ENCODE results near the gene CCDC14. TPM values are rescaled to one million over a fixed set of nuclear protein-coding genes. Genes with fewer than 3 reads are reported as not detected.

CCDC14 gene
- total RNA-seq, 3 donors from 2014 or later (not counting 1 experiment from before 2014, with no cell fraction given): 34.7 to 38.5 (median 37.8) TPM

DNA sequence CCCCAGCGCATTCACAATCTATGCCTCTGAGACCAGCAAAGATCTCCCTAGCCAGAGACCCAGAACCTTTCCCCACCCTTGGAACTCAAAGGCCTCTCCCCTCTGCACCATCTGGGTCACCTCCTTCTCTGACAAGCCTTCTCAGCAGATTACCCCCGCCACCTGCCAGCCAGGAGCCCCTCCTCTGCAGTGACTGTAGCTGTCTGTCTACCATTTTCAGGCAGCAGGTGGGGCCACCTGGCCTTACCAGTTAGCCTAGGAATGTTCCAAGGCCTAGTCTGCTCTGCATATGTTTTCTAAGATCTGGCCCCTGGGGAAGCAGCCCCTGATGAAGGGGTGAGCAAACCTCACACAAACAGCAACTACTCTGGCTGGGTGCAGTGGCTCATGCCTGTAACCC, 79.3 kb downstream of the CCDC14 start:
- H3K9me3 ChIP-seq (ENCODE audit: control insufficient read depth, insufficient read depth, low read length): no peaks in the 10 kb centered on the region
- peaks cover 8% of the 10 kb centered on the region for H3K27me3 ChIP-seq (ENCODE audit: control insufficient read depth, insufficient read depth, low read length)
- WGBS (ENCODE audit: insufficient coverage): 86% methylated on average over 2 of the region's 2 CpGs
- no peak for TF ChIP-seq CTCF (IDR thresholded peaks at IDR 0.05)
- no peaks in the 10 kb centered on the region for H3K9me3 Mint-ChIP-seq
- peaks cover 0 to 7% of the 10 kb centered on the region in 2 donors for H3K4me1 Mint-ChIP-seq
- no peak overlapping the region for H3K27ac ChIP-seq (ENCODE audit: low read length)
- H3K27ac Mint-ChIP-seq: no peak overlapping the region
- H3K4me3 Mint-ChIP-seq: no peak overlapping the region
- peaks cover 11% of the 10 kb centered on the region for H3K4me1 ChIP-seq (ENCODE audit: control insufficient read depth, insufficient read depth, low read length)
- no peaks in the 10 kb centered on the region for H3K36me3 Mint-ChIP-seq
- H3K36me3 ChIP-seq (ENCODE audit: control insufficient read depth, insufficient read depth, low read length): no peaks in the 10 kb centered on the region
- intact Hi-C loops (cut with micrococcal nuclease): no loop called here
- no peak for DNase-seq
- no peak for ATAC-seq
- peaks cover 40 to 44% of the 10 kb centered on the region in 2 donors for H3K27me3 Mint-ChIP-seq (ENCODE audit: low read depth in 2 of 2)
- H3K4me3 ChIP-seq (ENCODE audit: low read length): no peak overlapping the region

DNA sequence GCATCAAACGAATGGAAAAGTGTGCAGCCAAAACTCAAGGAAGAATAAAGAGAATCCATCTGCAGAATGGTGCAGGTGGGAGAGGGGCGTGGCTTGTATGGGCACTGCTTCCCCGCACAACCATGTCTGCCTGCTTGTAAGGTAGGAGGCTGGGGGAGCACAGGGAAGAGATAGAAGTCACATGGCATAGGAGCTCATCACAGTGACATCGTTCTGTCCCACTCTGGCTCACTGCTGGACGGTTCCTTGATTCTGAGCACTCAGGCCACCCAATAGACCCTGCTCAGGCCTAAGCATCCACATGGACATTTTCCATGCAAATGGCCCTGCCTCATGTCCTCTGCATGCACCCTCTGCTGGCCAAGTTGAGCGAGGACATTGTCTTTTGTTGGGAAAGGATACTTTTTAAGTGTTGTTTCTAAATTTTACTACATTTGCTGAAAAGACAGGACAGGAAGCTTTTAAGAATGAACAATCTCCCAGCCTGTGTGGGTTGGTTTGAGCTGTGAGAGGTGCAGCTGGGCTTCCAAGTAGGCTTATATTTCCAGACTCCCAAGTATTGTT, 79.9 kb downstream of the CCDC14 start:
- Mint-ChIP-seq H3K9me3 (no peaks in the 10 kb centered on the region), H3K36me3 (no peaks in the 10 kb centered on the region), H3K27me3 (ENCODE audit: low read depth in 2 of 2) (peaks cover 36 to 40% of the 10 kb centered on the region in 2 donors), H3K4me1 (peaks cover 0 to 7% of the 10 kb centered on the region in 2 donors), H3K27ac (no peak overlapping the region), H3K4me3 (no peak overlapping the region)
- Histone ChIP-seq H3K27me3 (ENCODE audit: control insufficient read depth, insufficient read depth, low read length) (peaks cover 8% of the 10 kb centered on the region), H3K9me3 (ENCODE audit: control insufficient read depth, insufficient read depth, low read length) (no peaks in the 10 kb centered on the region), H3K36me3 (ENCODE audit: control insufficient read depth, insufficient read depth, low read length) (no peaks in the 10 kb centered on the region), H3K27ac (ENCODE audit: low read length) (no peak overlapping the region), H3K4me1 (ENCODE audit: control insufficient read depth, insufficient read depth, low read length) (peaks cover 11% of the 10 kb centered on the region), H3K4me3 (ENCODE audit: low read length) (no peak overlapping the region)
- intact Hi-C loops (cut with micrococcal nuclease): no loop called here
- no peak for DNase-seq
- 79% methylated on average over 6 of the region's 6 CpGs for WGBS (ENCODE audit: insufficient coverage)
- no peak for ATAC-seq
- no peak for TF ChIP-seq CTCF (IDR thresholded peaks at IDR 0.05)

DNA sequence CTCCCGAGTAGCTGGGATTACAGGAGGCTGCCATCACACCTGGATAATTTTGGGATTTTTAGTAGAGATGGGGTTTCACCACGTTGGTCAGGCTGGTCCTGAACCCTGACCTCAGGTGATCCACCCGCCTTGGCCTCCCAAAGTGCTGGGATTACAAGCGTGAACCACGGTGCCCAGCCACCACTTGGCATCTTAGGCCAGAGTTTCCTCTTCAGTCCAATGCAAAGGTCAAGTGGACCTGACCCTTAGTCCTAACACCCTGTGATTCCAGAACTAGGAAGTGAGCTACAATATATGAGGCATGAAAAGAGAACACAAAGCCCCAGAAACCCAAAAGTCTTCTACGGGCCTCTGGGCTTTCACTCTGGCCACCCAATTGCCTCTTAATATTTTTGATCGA, 82.2 kb downstream of the CCDC14 start:
- Mint-ChIP-seq H3K27me3 (ENCODE audit: low read depth in 2 of 2) (peaks cover 28 to 42% of the 10 kb centered on the region in 2 donors), H3K4me3 (no peak overlapping the region), H3K9me3 (no peaks in the 10 kb centered on the region), H3K36me3 (no peaks in the 10 kb centered on the region), H3K4me1 (peaks cover 0 to 6% of the 10 kb centered on the region in 2 donors), H3K27ac (no peak overlapping the region)
- Histone ChIP-seq H3K4me3 (ENCODE audit: low read length) (no peak overlapping the region), H3K9me3 (ENCODE audit: control insufficient read depth, insufficient read depth, low read length) (no peaks in the 10 kb centered on the region), H3K36me3 (ENCODE audit: control insufficient read depth, insufficient read depth, low read length) (no peaks in the 10 kb centered on the region), H3K27ac (ENCODE audit: low read length) (no peak overlapping the region), H3K27me3 (ENCODE audit: control insufficient read depth, insufficient read depth, low read length) (peaks cover 7% of the 10 kb centered on the region), H3K4me1 (ENCODE audit: control insufficient read depth, insufficient read depth, low read length) (peaks cover 10% of the 10 kb centered on the region)
- no peak for ATAC-seq
- no peak for TF ChIP-seq CTCF (IDR thresholded peaks at IDR 0.05)
- intact Hi-C loops (cut with micrococcal nuclease): no loop called here
- 93% methylated on average over 7 of the region's 7 CpGs for WGBS (ENCODE audit: insufficient coverage)
- DNase-seq: no peak

GRCh38 chr3:123877965-123878364, 83.1 kb downstream of the CCDC14 start:
- Histone ChIP-seq H3K27me3 (ENCODE audit: control insufficient read depth, insufficient read depth, low read length) (no peaks in the 10 kb centered on the region), H3K36me3 (ENCODE audit: control insufficient read depth, insufficient read depth, low read length) (no peaks in the 10 kb centered on the region), H3K4me3 (ENCODE audit: low read length) (no peak overlapping the region), H3K27ac (ENCODE audit: low read length) (no peak overlapping the region), H3K9me3 (ENCODE audit: control insufficient read depth, insufficient read depth, low read length) (no peaks in the 10 kb centered on the region), H3K4me1 (ENCODE audit: control insufficient read depth, insufficient read depth, low read length) (peaks cover 1% of the 10 kb centered on the region)
- H3K27me3 Mint-ChIP-seq (ENCODE audit: low read depth in 2 of 2): peaks cover 21 to 39% of the 10 kb centered on the region in 2 donors
- no peaks in the 10 kb centered on the region for H3K9me3 Mint-ChIP-seq
- no peak overlapping the region for H3K27ac Mint-ChIP-seq
- ATAC-seq: no peak
- no peak for TF ChIP-seq CTCF (IDR thresholded peaks at IDR 0.05)
- no peak overlapping the region for H3K4me3 Mint-ChIP-seq
- no peak for DNase-seq
- H3K36me3 Mint-ChIP-seq: no peaks in the 10 kb centered on the region
- WGBS (ENCODE audit: insufficient coverage): 81% methylated on average over 4 of the region's 4 CpGs
- intact Hi-C loops (cut with micrococcal nuclease): no loop called here
- no peaks in the 10 kb centered on the region for H3K4me1 Mint-ChIP-seq
